Caco-2 (cell line): Measurements from ENCODE around the gene ARHGAP18. TPM values are rescaled to one million over a fixed set of nuclear protein-coding genes. Genes with fewer than 3 reads are reported as not detected.

Experiments used
- BruUV-seq: library from RNA; stranded (reverse); fragments of 400-500 nt; replicated peaks from 2 replicates; lab custom pipeline; 2021; lab: Mats Ljungman, UMichigan
- CTCF ChIA-PET: fragments of 300-600 bp; sonication (Branson Sonifier 250); formaldehyde crosslinking; loops from one replicate; lab custom pipeline; 2022; ENCODE audit warnings: antibody characterized with exemption; lab: Charles Lee
- POLR2A ChIA-PET: fragments of 300-600 bp; sonication (Branson Sonifier 250); formaldehyde crosslinking; loops from one replicate; lab custom pipeline; 2022; ENCODE audit warnings: antibody characterized with exemption; lab: Charles Lee
- DNase-seq, 2 experiments: peaks; one replicate each; pipeline versions ENCODE4 v3.0.0 to v3.0.0-alpha.2; 2020 to 2022
- H3K27me3 ChIP-seq: replicated peaks from 2 replicates; pipeline ENCODE4 v1.6.0; 2011; ENCODE audit warnings: low read length; ENCODE audit not compliant: control insufficient read depth, insufficient read depth
- H3K36me3 ChIP-seq: 2 replicates; pipeline ENCODE4 v1.5.1; 2011; ENCODE audit warnings: low read length; ENCODE audit not compliant: control insufficient read depth, insufficient read depth
- H3K4me1 ChIP-seq: fragments of 250-450 bp; sonication (Bioruptor Pico); 2 replicates; pipeline ENCODE4 v1.5.1; 2020; ENCODE audit warnings: mild to moderate bottlenecking
- H3K4me3 ChIP-seq: 2 replicates; pipeline ENCODE4 v1.5.1; 2011; ENCODE audit warnings: low read depth, mild to moderate bottlenecking, control low read depth, low read length
- H3K9me3 ChIP-seq: fragments of 250-450 bp; sonication (Bioruptor Pico); 2 replicates; pipeline ENCODE4 v1.5.1; 2020; ENCODE audit warnings: mild to moderate bottlenecking, moderate library complexity
- H3K27ac Mint-ChIP-seq: one replicate; pipeline ENCODE4 v1.8.0; 2022; ENCODE audit warnings: mixed read lengths; ENCODE audit not compliant: unreplicated experiment
- H3K27me3 Mint-ChIP-seq: one replicate; pipeline ENCODE4 v1.8.0; 2022; ENCODE audit warnings: mixed read lengths; ENCODE audit not compliant: insufficient read depth, unreplicated experiment
- H3K36me3 Mint-ChIP-seq: one replicate; pipeline ENCODE4 v1.8.0; 2022; ENCODE audit warnings: mild to moderate bottlenecking, mixed read lengths; ENCODE audit not compliant: insufficient read depth, unreplicated experiment
- H3K4me1 Mint-ChIP-seq: one replicate; pipeline ENCODE4 v1.8.0; 2022; ENCODE audit warnings: low read depth, mixed read lengths; ENCODE audit not compliant: unreplicated experiment
- H3K4me3 Mint-ChIP-seq: one replicate; pipeline ENCODE4 v1.8.0; 2022; ENCODE audit warnings: mild to moderate bottlenecking, moderate library complexity, mixed read lengths; ENCODE audit not compliant: unreplicated experiment
- H3K9me3 Mint-ChIP-seq: one replicate; pipeline ENCODE4 v1.8.0; 2022; ENCODE audit warnings: mixed read lengths; ENCODE audit not compliant: unreplicated experiment
- CTCF ChIP-seq, 2 experiments: fragments of 200-600 bp in 1 of 2; IDR thresholded peaks; 1 replicate in 1 of 2; 2 replicates in 1 of 2; pipeline versions ENCODE4 v1.5.1 to v1.8.0; 2011 to 2022; ENCODE audit warnings: antibody characterized with exemption in 1 of 2, control low read depth in 1 of 2, inconsistent platforms in 1 of 2, low read depth in 1 of 2, low read length in 1 of 2, mild to moderate bottlenecking in 1 of 2, moderate library complexity in 1 of 2; ENCODE audit not compliant: insufficient read depth in 1 of 2, severe bottlenecking in 1 of 2, unreplicated experiment in 1 of 2
- intact Hi-C: fragments of 100-400 bp; cut with micrococcal nuclease; formaldehyde crosslinking; loops from one replicate; pipeline ENCODE4 v1.10.0; 2022; ENCODE audit not compliant: unreplicated experiment
- total RNA-seq: library from RNA; stranded (reverse); gene quantifications from 2 replicates; pipeline ENCODE4 v1.2.3, GENCODE V29; 2022

ARHGAP18 gene
- total RNA-seq, 1 experiment from 2014 or later = 15.0 TPM

DNA sequence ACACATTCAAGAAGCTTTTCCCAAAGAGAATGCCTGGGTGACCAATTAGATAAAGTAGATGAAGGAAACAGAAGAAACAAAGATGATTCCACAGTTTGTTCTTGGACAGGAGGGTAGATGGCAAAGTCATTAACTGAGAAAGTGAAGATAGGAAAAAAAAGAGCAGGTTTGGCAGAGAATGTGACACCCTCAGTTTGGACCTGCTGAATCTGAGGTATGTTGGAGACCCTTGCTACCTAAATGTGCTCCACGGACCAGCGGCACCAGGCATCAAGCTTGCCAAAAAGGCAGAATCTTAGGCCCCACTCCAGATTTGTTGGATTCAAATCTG, 49.7 kb downstream of the ARHGAP18 start:
- ChIA-PET CTCF (no interaction called here), POLR2A (no interaction called here)
- H3K4me1 Mint-ChIP-seq = peaks cover 38% of the 10 kb centered on the region
- H3K4me1 ChIP-seq = peaks cover 39% of the 10 kb centered on the region
- H3K36me3 Mint-ChIP-seq = peaks cover 5% of the 10 kb centered on the region
- H3K9me3 Mint-ChIP-seq = peaks cover 6% of the 10 kb centered on the region
- H3K4me3 ChIP-seq = peak overlapping the region; percentile 7; the same call in 1 of the 2 replicates
- H3K27me3 Mint-ChIP-seq = no peaks in the 10 kb centered on the region
- H3K27me3 ChIP-seq = no peaks in the 10 kb centered on the region
- BruUV-seq = TSS peak; percentile 94
- H3K27ac Mint-ChIP-seq = peak overlapping the region; percentile 29
- no peak for TF ChIP-seq CTCF (IDR thresholded peaks at IDR 0.05; ENCODE audit: insufficient read depth in 1 of 2, low read depth in 1 of 2, low read length in 1 of 2, severe bottlenecking in 1 of 2, unreplicated experiment in 1 of 2)
- intact Hi-C loops = loop anchor here (1.0 to 10.0 kb wide), 2 partner anchors 9 to 156 kb away; no protein-coding TSS in a partner anchor
- H3K9me3 ChIP-seq = no peaks in the 10 kb centered on the region
- H3K36me3 ChIP-seq = no peaks in the 10 kb centered on the region
- peak overlapping the region; percentile 55 for H3K4me3 Mint-ChIP-seq
- no peak for DNase-seq

- no peak for TF ChIP-seq CTCF (IDR thresholded peaks at IDR 0.05; ENCODE audit: insufficient read depth in 1 of 2, low read depth in 1 of 2, low read length in 1 of 2, severe bottlenecking in 1 of 2, unreplicated experiment in 1 of 2)
- Histone ChIP-seq H3K4me3 (no peak overlapping the region; the same call in 1 of the 2 replicates), H3K27me3 (no peaks in the 10 kb centered on the region), H3K9me3 (no peaks in the 10 kb centered on the region), H3K36me3 (no peaks in the 10 kb centered on the region), H3K4me1 (peaks cover 39% of the 10 kb centered on the region)
- Mint-ChIP-seq H3K9me3 (peaks cover 6% of the 10 kb centered on the region), H3K36me3 (peaks cover 5% of the 10 kb centered on the region), H3K27ac (peak overlapping the region; percentile 29), H3K4me3 (peak overlapping the region; percentile 55), H3K27me3 (no peaks in the 10 kb centered on the region), H3K4me1 (peaks cover 42% of the 10 kb centered on the region)
- ChIA-PET CTCF (no interaction called here), POLR2A (no interaction called here)
- intact Hi-C loops = loop anchor here (1.0 to 10.0 kb wide), 2 partner anchors 8 to 155 kb away; no protein-coding TSS in a partner anchor
- BruUV-seq = TSS peak; percentile 35
- DNase-seq = peak; percentile 59 to 60
These were observed 50.2 kb downstream of the ARHGAP18 start for GRCh38 chr6:129659590-129660345.

DNA sequence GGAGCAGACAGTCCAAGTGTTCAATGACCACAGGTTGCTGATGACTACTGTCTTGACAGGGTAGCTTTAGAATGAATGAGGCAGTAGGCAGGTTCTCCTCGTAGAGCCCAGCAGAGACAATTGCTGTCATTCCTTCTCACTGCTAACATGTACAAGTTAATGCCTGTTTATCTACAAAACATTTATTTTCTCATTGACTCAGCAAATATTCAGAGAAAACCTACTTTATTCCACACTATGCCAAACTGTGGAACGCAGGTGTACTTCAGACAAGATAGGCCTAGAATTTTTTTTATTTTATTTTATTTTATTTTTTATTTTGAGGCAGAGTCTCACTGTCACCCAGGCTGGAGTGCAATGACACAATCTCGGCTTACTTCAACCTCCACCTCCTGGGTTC, 50.8 kb downstream of the ARHGAP18 start:
- intact Hi-C loops = no loop called here
- peaks cover 35% of the 10 kb centered on the region for H3K4me1 ChIP-seq
- H3K9me3 ChIP-seq = no peaks in the 10 kb centered on the region
- CTCF ChIA-PET = no interaction called here
- no peaks in the 10 kb centered on the region for H3K27me3 ChIP-seq
- no TSS peak for BruUV-seq
- Mint-ChIP-seq H3K4me3 (no peak overlapping the region), H3K4me1 (peaks cover 42% of the 10 kb centered on the region), H3K9me3 (peaks cover 6% of the 10 kb centered on the region), H3K36me3 (peaks cover 5% of the 10 kb centered on the region), H3K27me3 (no peaks in the 10 kb centered on the region), H3K27ac (no peak overlapping the region)
- no peak for TF ChIP-seq CTCF (IDR thresholded peaks at IDR 0.05; ENCODE audit: insufficient read depth in 1 of 2, low read depth in 1 of 2, low read length in 1 of 2, severe bottlenecking in 1 of 2, unreplicated experiment in 1 of 2)
- no peak for DNase-seq
- POLR2A ChIA-PET = no interaction called here
- no peak overlapping the region for H3K4me3 ChIP-seq
- no peaks in the 10 kb centered on the region for H3K36me3 ChIP-seq
